ENCODE data around the gene MXRA5. TPM values are rescaled to one million over a fixed set of nuclear protein-coding genes. Genes with fewer than 3 reads are reported as not detected.
"Not testable (repeated sequence)": the region's sequence is repeated elsewhere in the genome, so short reads cannot be mapped to it uniquely, and the experiment has no call there.

MXRA5 gene
- total RNA-seq, 2 experiments from 2014 or later = not detected

GRCh38 chrX:3370656-3371055, 24.2 kb upstream of the MXRA5 start:
- Mint-ChIP-seq H3K36me3 (no peaks in the 10 kb centered on the region), H3K9me3 (ENCODE audit: low read depth) (no peaks in the 10 kb centered on the region), H3K4me3 (no peak overlapping the region), H3K27ac (no peak overlapping the region), H3K4me1 (no peaks in the 10 kb centered on the region), H3K27me3 (no peaks in the 10 kb centered on the region)
- ATAC-seq (no peak), DNase-seq (no peak)
- CTCF ChIA-PET = no interaction called here

DNA sequence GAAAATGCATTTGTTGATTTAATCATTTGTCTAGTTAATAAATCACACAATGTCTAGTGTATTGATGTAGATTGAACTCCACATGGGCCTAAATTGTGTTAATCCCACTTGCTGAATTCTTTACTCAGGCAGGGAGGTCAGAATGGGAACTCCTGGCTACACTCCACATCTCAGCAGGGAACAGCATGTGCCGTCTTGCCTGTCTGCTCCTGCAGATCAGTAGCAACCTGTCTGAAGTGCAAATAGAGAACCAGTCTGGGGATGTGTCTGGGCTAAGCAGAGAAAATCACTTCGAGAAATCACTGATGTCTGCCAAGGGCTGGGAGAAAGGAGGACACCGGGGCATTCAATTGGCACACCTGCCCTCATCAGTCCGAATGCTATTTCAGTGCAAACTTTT, 16.5 kb upstream of the MXRA5 start:
- H3K27me3 Mint-ChIP-seq = no peaks in the 10 kb centered on the region
- no peaks in the 10 kb centered on the region for H3K4me1 Mint-ChIP-seq
- H3K9me3 Mint-ChIP-seq (ENCODE audit: low read depth) = no peaks in the 10 kb centered on the region
- no peak overlapping the region for H3K27ac Mint-ChIP-seq
- CTCF ChIA-PET = no interaction called here
- ATAC-seq = no peak
- H3K36me3 Mint-ChIP-seq = no peaks in the 10 kb centered on the region
- H3K4me3 Mint-ChIP-seq = no peak overlapping the region
- DNase-seq = no peak

GRCh38 chrX:3360881-3361280, 14.4 kb upstream of the MXRA5 start:
- no peak overlapping the region for H3K4me3 Mint-ChIP-seq
- no peaks in the 10 kb centered on the region for H3K36me3 Mint-ChIP-seq
- CTCF ChIA-PET = no interaction called here
- H3K4me1 Mint-ChIP-seq = no peaks in the 10 kb centered on the region
- no peak overlapping the region for H3K27ac Mint-ChIP-seq
- ATAC-seq (no peak), DNase-seq (no peak)
- no peaks in the 10 kb centered on the region for H3K27me3 Mint-ChIP-seq
- H3K9me3 Mint-ChIP-seq (ENCODE audit: low read depth) = no peaks in the 10 kb centered on the region

GRCh38 chrX:3352741-3353140, 6.3 kb upstream of the MXRA5 start:
- H3K36me3 Mint-ChIP-seq; H3K27ac Mint-ChIP-seq; H3K4me1 Mint-ChIP-seq; H3K9me3 Mint-ChIP-seq (ENCODE audit: low read depth); CTCF ChIA-PET; ATAC-seq; H3K4me3 Mint-ChIP-seq; H3K27me3 Mint-ChIP-seq; DNase-seq: not testable (repeated sequence)

DNA sequence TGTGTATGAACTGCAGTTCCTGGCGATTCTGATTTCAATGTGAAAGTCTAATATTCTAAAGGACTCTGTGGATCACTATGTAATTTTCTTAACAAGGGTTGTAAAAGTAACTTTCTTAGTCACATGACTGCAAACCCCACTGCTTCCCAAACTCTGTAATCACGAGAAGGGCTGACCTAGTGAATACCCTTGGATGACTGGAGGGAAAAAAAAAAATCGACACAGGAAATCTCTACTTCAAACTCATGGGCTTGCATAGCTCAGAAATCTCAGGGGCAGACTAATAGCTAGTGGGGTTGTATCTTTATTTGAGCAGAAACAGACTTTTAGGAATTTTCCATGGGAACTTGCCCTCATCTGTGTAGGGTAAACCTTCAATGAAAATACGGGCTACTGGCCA, 4.8 kb upstream of the MXRA5 start:
- Mint-ChIP-seq H3K4me3 (no peak overlapping the region), H3K27ac (no peak overlapping the region), H3K27me3 (no peaks in the 10 kb centered on the region), H3K9me3 (ENCODE audit: low read depth) (peaks cover 5% of the 10 kb centered on the region), H3K36me3 (no peaks in the 10 kb centered on the region), H3K4me1 (no peaks in the 10 kb centered on the region)
- CTCF ChIA-PET = no interaction called here
- ATAC-seq = no peak
- DNase-seq = no peak

DNA sequence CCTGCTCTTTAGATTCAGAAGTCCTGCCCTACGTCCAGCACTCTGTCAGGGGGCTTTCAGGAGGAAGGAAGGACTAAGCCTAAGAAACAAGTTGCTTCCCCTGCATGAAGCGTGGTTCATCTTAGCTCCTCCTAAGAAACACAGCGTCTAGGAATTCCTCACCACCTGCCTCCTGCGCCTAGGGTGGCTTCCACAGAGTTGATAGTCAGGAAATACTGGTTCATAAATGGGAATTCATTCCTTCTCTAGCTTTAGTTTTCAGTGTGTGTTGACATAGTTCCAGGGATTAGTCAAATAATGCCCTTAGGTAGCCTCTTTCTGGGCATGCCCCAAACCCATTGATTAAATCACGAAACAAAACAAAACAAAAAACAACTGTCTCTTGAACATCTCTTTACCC, 1.7 kb upstream of the MXRA5 start:
- H3K36me3 Mint-ChIP-seq = no peaks in the 10 kb centered on the region
- H3K27ac Mint-ChIP-seq = no peak overlapping the region
- DNase-seq (no peak), ATAC-seq (no peak)
- peaks cover 19% of the 10 kb centered on the region for H3K27me3 Mint-ChIP-seq
- peaks cover 5% of the 10 kb centered on the region for H3K9me3 Mint-ChIP-seq (ENCODE audit: low read depth)
- H3K4me1 Mint-ChIP-seq = no peaks in the 10 kb centered on the region
- CTCF ChIA-PET = no interaction called here
- no peak overlapping the region for H3K4me3 Mint-ChIP-seq

GRCh38 chrX:3345281-3346191, 916 bp downstream of the MXRA5 start:
- ATAC-seq (no peak), DNase-seq (no peak)
- Mint-ChIP-seq H3K4me3 (no peak overlapping the region), H3K27ac (no peak overlapping the region), H3K27me3 (peaks cover 19% of the 10 kb centered on the region), H3K4me1 (no peaks in the 10 kb centered on the region), H3K36me3 (no peaks in the 10 kb centered on the region), H3K9me3 (ENCODE audit: low read depth) (peaks cover 5% of the 10 kb centered on the region)
- CTCF ChIA-PET = no interaction called here

DNA sequence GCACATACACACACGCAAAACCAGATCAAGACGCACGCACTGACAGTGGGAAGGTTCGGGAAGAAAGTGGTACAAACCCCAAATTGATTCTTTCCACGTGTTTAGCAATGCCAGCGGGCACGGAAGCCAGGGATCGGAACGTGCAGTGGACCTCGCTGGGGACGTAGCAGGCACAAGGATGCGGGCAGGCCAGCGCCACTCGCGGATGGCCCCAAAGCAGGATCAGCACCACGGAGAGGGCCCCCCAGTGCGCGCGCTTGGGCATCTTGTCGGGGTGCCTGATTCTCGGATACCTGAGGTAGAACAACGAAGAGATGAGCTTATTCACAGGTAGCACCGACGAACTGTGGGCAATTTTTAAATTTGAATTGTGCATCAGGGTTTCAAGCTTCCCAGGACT, 2.9 kb downstream of the MXRA5 start:
- DNase-seq; H3K9me3 Mint-ChIP-seq (ENCODE audit: low read depth); H3K27ac Mint-ChIP-seq; H3K4me3 Mint-ChIP-seq; H3K4me1 Mint-ChIP-seq; ATAC-seq; H3K36me3 Mint-ChIP-seq; CTCF ChIA-PET: not testable (repeated sequence)
- peaks cover 19% of the 10 kb centered on the region for H3K27me3 Mint-ChIP-seq

DNA sequence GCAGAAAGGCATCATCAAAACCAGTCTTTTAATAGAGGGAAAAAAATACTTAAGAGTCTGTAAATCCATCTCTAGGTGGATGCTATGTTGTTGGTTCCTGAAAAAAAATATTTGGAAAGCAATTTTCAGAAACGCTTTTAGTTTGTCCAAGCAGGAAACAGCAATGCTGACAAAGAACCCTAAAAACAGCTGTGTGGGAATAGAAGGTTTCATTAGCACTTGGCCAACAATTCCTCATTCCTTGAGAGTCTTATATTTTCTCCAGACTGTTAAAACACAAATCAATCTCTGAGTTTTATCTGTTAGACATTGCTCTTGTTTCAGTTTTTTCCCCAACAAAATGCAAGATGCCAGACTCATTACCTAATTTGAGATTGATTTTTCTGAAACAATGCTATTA, 6.4 kb downstream of the MXRA5 start:
- no peaks in the 10 kb centered on the region for H3K9me3 Mint-ChIP-seq (ENCODE audit: low read depth)
- CTCF ChIA-PET = no interaction called here
- DNase-seq (no peak), ATAC-seq (no peak)
- no peak overlapping the region for H3K4me3 Mint-ChIP-seq
- no peaks in the 10 kb centered on the region for H3K36me3 Mint-ChIP-seq
- H3K27ac Mint-ChIP-seq = no peak overlapping the region
- H3K27me3 Mint-ChIP-seq = peaks cover 15% of the 10 kb centered on the region
- no peaks in the 10 kb centered on the region for H3K4me1 Mint-ChIP-seq

DNA sequence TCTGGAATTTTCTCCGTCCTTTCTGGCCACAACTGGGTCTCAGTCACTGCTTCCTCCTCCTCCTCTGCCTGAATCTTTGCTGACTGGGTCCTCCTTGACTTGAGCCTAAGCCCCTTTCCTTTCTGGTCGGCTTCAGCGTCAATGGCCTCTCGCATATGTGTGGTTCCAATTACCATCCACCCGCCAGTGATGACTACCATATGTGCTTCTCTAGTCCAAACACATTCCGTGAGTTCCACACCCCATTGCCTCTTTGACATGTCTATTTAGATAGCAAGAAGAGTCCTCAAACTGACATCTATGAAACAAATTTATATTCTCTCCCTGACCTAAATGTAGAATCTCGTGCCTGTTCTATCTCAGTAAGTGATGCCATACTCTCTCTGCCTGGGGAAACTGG, 19.8 kb downstream of the MXRA5 start:
- DNase-seq (no peak), ATAC-seq (no peak)
- Mint-ChIP-seq H3K9me3 (ENCODE audit: low read depth) (no peaks in the 10 kb centered on the region), H3K27ac (no peak overlapping the region), H3K4me3 (no peak overlapping the region), H3K27me3 (no peaks in the 10 kb centered on the region), H3K36me3 (no peaks in the 10 kb centered on the region), H3K4me1 (no peaks in the 10 kb centered on the region)
- CTCF ChIA-PET = no interaction called here

DNA sequence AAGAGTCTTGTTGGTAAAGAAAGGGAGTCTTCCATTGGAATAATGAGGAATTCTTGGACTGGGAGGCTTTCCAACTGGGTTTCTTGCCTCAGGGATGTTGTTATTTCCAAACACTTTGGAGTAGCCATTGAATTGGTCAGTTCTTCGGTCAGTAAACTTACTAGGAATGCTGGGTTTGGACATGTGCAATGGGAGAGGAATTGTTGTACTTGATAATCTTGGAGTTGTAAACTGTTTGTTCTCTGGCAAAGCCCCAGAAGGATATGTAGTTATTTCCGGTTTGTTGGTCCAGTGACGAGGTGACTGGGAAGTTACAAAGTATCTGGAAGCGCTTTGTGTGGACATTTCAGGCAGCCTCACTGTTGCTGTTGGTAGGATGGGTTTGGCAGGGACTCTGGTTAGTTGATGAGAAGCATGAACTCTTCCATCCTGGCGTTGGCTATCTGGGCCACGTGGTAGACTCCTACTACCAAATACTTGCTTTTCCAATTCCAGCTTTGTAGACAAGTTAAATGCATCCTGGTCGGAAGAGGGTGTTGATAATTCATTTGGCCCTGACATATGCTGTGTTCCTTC, 25.9 kb downstream of the MXRA5 start:
- DNase-seq (no peak), ATAC-seq (no peak)
- H3K27me3 Mint-ChIP-seq = no peaks in the 10 kb centered on the region

DNA sequence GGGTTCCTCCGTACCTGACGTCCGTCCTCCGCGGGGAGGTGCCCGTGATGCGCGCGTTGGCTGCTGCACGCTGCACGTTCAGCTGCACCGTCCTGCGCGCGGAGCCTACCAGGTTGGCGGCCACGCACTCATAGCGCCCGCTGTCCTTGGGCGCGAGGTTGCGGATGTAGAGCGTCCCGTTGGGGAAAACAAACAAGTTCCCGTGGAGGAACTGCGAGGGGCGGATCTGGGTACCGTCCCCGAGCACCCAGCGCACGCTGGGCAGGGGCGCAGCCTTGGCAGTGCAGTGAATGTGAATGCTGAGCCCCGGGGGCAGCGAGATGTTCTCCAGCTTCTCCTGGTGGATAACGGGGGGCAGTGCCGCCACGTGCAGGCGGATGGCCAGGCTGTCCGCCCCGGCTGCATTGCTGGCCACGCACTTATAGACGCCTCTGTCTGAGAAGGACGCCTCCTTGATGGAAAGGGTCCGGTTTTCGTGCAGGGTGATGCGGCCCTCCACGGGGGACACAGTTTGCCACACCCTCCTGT, 29.2 kb downstream of the MXRA5 start:
- no peaks in the 10 kb centered on the region for H3K9me3 Mint-ChIP-seq (ENCODE audit: low read depth)
- CTCF ChIA-PET = no interaction called here
- H3K4me3 Mint-ChIP-seq = no peak overlapping the region
- no peaks in the 10 kb centered on the region for H3K36me3 Mint-ChIP-seq
- ATAC-seq (no peak), DNase-seq (no peak)
- no peaks in the 10 kb centered on the region for H3K4me1 Mint-ChIP-seq
- H3K27me3 Mint-ChIP-seq = no peaks in the 10 kb centered on the region
- H3K27ac Mint-ChIP-seq = no peak overlapping the region

More for the DNA sequence above, 25.9 kb downstream of the MXRA5 start:
- H3K9me3 Mint-ChIP-seq (ENCODE audit: low read depth) = no peaks in the 10 kb centered on the region
- CTCF ChIA-PET = no interaction called here
- no peaks in the 10 kb centered on the region for H3K36me3 Mint-ChIP-seq
- no peaks in the 10 kb centered on the region for H3K4me1 Mint-ChIP-seq
- no peak overlapping the region for H3K27ac Mint-ChIP-seq
- H3K4me3 Mint-ChIP-seq = no peak overlapping the region

DNA sequence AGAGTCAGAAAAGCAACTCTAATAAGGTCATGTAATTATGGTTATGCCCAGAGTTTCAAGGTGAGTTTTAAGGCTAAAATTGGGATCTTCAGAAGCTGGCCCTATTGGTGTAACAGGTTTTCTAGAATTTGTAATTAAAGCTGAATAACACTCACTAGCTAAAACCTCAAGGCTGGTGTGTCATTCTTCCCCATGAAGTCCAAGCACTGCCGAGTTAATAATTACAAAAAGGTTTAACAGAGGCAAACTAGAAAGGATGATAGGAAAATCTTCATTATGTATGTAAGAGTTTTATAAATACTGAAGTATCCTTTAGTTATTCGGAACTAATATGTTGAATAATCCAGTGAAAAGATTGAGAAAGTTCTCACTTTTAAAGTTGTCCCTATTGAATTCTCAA, 34.3 kb downstream of the MXRA5 start:
- DNase-seq (no peak), ATAC-seq (no peak)
- H3K36me3 Mint-ChIP-seq = no peaks in the 10 kb centered on the region
- CTCF ChIA-PET = no interaction called here
- H3K4me1 Mint-ChIP-seq = no peaks in the 10 kb centered on the region
- H3K27ac Mint-ChIP-seq = no peak overlapping the region
- H3K9me3 Mint-ChIP-seq (ENCODE audit: low read depth) = peaks cover 7% of the 10 kb centered on the region
- no peak overlapping the region for H3K4me3 Mint-ChIP-seq
- no peaks in the 10 kb centered on the region for H3K27me3 Mint-ChIP-seq

DNA sequence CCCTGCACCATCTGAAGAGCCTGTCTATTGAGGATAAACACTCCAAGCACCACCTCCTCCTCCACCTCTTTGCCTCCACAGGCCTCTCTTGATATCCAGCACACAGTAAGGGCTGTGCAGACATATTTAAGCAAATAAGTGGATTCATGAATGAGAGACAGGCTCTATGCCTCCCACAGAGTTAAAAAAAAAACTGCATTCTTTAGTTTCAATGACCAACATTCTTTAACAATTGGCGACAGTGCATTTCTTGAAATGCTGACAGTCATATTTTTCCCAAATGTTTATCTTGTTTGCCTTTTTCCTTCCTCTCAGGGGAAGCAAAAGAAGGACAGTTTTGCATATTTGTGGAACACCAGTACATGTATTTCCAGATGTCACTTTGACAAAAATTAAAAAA, 38.6 kb downstream of the MXRA5 start:
- no peak overlapping the region for H3K27ac Mint-ChIP-seq

More for the DNA sequence above, 38.6 kb downstream of the MXRA5 start:
- no peak for DNase-seq
- H3K4me1 Mint-ChIP-seq = no peaks in the 10 kb centered on the region
- ATAC-seq = no peak
- no peak overlapping the region for H3K4me3 Mint-ChIP-seq
- no peaks in the 10 kb centered on the region for H3K36me3 Mint-ChIP-seq
- peaks cover 7% of the 10 kb centered on the region for H3K9me3 Mint-ChIP-seq (ENCODE audit: low read depth)
- no peaks in the 10 kb centered on the region for H3K27me3 Mint-ChIP-seq
- CTCF ChIA-PET = no interaction called here
